ENCODE results near the gene TGFBR1.
A peak's percentile ranks its signal among the peaks of the same experiment; 100 is the strongest.
"Not testable (repeated sequence)": the region's sequence is repeated elsewhere in the genome, so short reads cannot be mapped to it uniquely, and the experiment has no call there.

Gene TGFBR1

GRCh38 chr9:99092643-99093491 lies 12.0 kb upstream of the TGFBR1 start:
- DNase-seq (ENCODE audit: insufficient read length, low spot score): no peak
- TF ChIP-seq POLR2A (IDR thresholded peaks at IDR 0.05; ENCODE audit: low read depth, low read length): no peak
- TF ChIP-seq POU2F2 (IDR thresholded peaks at IDR 0.05; ENCODE audit: low read depth, low read length): no peak
- TF ChIP-seq SPI1 (IDR thresholded peaks at IDR 0.05; ENCODE audit: low read depth, low read length): no peak
- TF ChIP-seq POLR2AphosphoS5 (IDR thresholded peaks at IDR 0.05; ENCODE audit: low read depth, low read length): no peak
- TF ChIP-seq PAX5 (IDR thresholded peaks at IDR 0.05; ENCODE audit: insufficient read depth, low read length, severe bottlenecking): no peak
- TF ChIP-seq TAF1 (IDR thresholded peaks at IDR 0.05; ENCODE audit: low read depth, low read length): no peak
- no peak for FAIRE-seq

- TF ChIP-seq PAX5 (IDR thresholded peaks at IDR 0.05; ENCODE audit: insufficient read depth, low read length, severe bottlenecking): no peak
- TF ChIP-seq SPI1 (IDR thresholded peaks at IDR 0.05; ENCODE audit: low read depth, low read length): no peak
- no peak for TF ChIP-seq POU2F2 (IDR thresholded peaks at IDR 0.05; ENCODE audit: low read depth, low read length)
- TF ChIP-seq TAF1 (IDR thresholded peaks at IDR 0.05; ENCODE audit: low read depth, low read length): no peak
- no peak for TF ChIP-seq POLR2AphosphoS5 (IDR thresholded peaks at IDR 0.05; ENCODE audit: low read depth, low read length)
- TF ChIP-seq POLR2A (IDR thresholded peaks at IDR 0.05; ENCODE audit: low read depth, low read length): no peak
- FAIRE-seq (peak; percentile 61), DNase-seq (ENCODE audit: insufficient read length, low spot score) (no peak)
Measured at GRCh38 chr9:99093492-99093791, 11.5 kb upstream of the TGFBR1 start.

DNA sequence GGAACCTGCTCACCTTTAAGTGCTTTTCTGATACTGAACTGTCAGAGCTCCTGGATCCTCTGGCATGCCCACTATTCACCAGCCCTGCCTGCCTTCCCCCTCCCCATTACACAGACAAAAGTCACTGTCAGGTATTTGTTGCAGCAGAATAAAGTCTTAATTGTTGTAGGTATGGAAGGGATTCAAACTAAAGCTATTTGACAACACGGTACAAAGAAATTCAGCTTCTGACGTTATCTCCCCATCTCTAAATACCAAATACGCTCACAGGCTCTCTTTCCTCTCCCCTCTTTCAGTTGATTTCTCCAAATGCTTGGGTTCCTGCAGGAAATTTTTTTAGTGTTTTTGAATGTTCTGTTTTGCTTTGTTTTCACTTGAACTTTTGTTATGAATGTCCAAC lies 9.3 kb upstream of the TGFBR1 start:
- FAIRE-seq: no peak
- DNase-seq (ENCODE audit: insufficient read length, low spot score): no peak
- TF ChIP-seq POLR2AphosphoS5 (IDR thresholded peaks at IDR 0.05; ENCODE audit: low read depth, low read length): no peak

DNA sequence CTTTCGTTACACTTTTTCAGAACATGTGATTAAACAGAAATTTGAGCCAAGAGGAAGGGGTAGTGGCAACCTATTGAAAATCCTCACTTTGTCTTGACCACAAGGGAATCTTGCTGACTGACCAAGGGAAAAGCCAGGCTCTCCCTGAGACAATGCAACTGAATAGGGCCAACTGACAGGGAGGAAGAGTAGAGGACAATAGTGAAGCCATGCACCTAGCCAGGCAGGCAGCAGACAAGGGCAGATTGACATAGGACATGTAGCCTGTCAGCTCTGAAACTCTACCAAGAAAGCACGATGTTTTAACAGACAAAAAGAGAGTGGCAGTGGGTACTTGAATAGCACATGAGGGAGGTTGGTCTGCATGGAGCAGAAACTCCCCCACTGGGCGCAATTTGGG lies 8.5 kb upstream of the TGFBR1 start:
- no peak for DNase-seq (ENCODE audit: insufficient read length, low spot score)
- TF ChIP-seq TAF1 (IDR thresholded peaks at IDR 0.05; ENCODE audit: low read depth, low read length): no peak
- no peak for TF ChIP-seq PAX5 (IDR thresholded peaks at IDR 0.05; ENCODE audit: insufficient read depth, low read length, severe bottlenecking)
- no peak for TF ChIP-seq POU2F2 (IDR thresholded peaks at IDR 0.05; ENCODE audit: low read depth, low read length)
- no peak for TF ChIP-seq POLR2A (IDR thresholded peaks at IDR 0.05; ENCODE audit: low read depth, low read length)
- no peak for TF ChIP-seq SPI1 (IDR thresholded peaks at IDR 0.05; ENCODE audit: low read depth, low read length)
- TF ChIP-seq POLR2AphosphoS5 (IDR thresholded peaks at IDR 0.05; ENCODE audit: low read depth, low read length): no peak
- no peak for FAIRE-seq

DNA sequence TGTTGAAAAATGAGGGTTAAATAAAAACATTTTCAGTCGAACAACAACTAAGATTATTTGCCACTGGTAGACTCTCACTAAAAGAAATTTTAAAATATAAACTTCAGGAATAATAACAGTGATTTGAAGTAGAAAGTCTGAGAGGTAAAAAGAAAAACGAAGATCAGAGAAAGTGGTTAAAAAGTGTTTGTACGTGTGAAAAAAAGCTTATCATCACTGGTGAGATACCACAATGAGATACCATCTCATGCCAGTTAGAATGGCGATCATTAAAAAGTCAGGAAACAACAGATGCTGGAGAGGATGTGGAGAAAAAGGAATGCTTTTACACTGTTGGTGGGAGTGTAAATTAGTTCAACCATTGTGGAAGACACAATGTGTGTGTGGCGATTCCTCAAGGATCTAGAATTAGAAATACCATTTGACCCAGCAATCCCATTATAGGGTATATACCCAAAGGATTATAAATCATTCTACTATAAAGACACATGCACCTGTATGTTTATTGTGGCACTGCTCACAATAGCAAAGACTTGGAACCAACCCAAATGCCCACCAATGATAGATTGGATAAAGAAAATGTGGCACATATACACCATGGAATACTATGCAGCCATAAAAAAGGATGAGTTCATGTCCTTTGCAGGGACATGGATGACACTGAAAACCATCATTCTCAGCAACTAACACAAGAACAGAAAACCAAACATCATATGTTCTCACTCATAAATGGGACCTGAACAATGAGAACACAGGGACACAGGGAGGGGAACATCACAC lies 4.9 kb upstream of the TGFBR1 start:
- not testable (repeated sequence) for DNase-seq (ENCODE audit: insufficient read length, low spot score); FAIRE-seq

DNA sequence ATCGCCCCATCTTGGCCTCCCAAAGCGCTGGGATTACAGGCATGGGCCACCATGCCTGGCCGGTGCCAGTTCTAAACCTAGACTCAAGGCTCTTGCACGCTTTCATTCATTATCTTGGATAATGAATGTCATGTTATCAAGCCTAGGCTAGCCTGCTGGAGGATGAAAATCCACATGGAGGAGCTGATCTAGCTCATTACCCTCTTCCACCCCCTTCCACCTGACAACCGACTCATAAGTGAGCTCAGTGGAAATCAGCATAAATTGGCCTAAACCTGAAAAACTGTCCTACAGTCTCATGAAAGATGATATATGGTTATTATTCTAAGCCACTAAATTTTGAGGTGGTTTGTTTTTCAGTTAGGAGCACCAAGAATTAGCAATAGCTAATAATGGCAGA lies 3.6 kb upstream of the TGFBR1 start:
- DNase-seq (ENCODE audit: insufficient read length, low spot score): no peak
- no peak for FAIRE-seq
- TF ChIP-seq POLR2A (IDR thresholded peaks at IDR 0.05; ENCODE audit: low read depth, low read length) (no peak), SPI1 (IDR thresholded peaks at IDR 0.05; ENCODE audit: low read depth, low read length) (no peak), TAF1 (IDR thresholded peaks at IDR 0.05; ENCODE audit: low read depth, low read length) (no peak), POLR2AphosphoS5 (IDR thresholded peaks at IDR 0.05; ENCODE audit: low read depth, low read length) (no peak), POU2F2 (IDR thresholded peaks at IDR 0.05; ENCODE audit: low read depth, low read length) (no peak), PAX5 (IDR thresholded peaks at IDR 0.05; ENCODE audit: insufficient read depth, low read length, severe bottlenecking) (no peak)

DNA sequence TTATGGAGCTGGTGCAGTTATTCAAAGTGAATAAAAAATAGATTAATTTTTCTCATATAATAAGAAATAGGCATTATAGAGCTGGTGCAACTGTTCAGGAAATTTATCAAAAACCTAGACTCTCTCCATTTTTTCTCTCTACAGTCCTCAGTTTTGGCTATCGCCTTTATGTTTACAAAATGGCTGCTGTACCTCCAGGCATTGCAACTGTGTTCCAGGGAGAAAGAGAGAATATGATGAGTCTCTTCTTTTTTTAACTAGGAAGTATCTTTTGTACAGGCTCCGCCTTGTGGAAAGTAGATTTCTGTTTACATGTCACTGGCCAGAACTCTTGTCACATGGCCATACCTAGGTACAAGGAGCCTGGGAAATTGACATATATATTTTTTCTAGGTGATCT lies 3.1 kb upstream of the TGFBR1 start:
- no peak for DNase-seq (ENCODE audit: insufficient read length, low spot score)
- TF ChIP-seq SPI1 (IDR thresholded peaks at IDR 0.05; ENCODE audit: low read depth, low read length) (no peak), TAF1 (IDR thresholded peaks at IDR 0.05; ENCODE audit: low read depth, low read length) (no peak), POLR2AphosphoS5 (IDR thresholded peaks at IDR 0.05; ENCODE audit: low read depth, low read length) (no peak), POU2F2 (IDR thresholded peaks at IDR 0.05; ENCODE audit: low read depth, low read length) (no peak), POLR2A (IDR thresholded peaks at IDR 0.05; ENCODE audit: low read depth, low read length) (no peak), PAX5 (IDR thresholded peaks at IDR 0.05; ENCODE audit: insufficient read depth, low read length, severe bottlenecking) (no peak)
- no peak for FAIRE-seq

DNA sequence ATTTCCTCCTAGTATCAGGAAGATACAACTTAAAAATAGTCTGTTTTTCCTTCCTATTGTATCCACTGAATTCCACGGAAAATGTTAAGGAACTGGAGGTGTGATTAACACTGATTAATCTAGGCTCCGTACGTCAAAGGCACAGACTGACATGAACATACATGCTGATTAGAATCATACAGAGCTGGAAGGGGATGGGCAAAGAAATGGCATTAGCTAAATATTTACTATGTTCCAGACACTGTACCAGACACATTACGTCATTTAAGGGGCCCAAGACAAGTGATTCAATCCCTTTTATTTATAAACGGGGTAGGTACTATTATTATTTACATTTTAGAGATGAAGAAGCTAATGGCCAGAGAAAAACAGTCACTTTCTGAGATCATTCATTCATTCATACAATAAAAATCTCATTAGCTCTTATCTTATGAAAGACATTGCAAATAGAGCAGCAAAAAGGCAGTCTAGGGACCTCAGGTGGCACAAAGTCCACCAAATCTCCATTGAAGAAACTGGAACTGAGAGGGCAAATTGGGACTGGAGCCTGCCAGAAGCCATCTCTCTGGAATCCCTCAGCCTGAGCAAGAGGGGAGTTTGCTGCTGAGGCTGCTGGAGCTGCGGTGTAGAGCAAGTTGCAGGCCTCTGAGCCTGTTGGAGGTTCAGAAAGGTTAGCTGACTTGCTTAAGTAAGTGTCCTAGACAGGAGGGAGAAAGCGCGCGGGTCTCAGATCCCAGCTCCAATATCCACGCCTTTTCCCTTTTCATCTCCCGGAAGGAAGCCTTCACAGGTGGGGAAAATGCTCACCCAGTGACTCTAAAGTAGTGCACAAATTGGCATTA lies 1.6 kb upstream of the TGFBR1 start:
- FAIRE-seq: no peak

DNA sequence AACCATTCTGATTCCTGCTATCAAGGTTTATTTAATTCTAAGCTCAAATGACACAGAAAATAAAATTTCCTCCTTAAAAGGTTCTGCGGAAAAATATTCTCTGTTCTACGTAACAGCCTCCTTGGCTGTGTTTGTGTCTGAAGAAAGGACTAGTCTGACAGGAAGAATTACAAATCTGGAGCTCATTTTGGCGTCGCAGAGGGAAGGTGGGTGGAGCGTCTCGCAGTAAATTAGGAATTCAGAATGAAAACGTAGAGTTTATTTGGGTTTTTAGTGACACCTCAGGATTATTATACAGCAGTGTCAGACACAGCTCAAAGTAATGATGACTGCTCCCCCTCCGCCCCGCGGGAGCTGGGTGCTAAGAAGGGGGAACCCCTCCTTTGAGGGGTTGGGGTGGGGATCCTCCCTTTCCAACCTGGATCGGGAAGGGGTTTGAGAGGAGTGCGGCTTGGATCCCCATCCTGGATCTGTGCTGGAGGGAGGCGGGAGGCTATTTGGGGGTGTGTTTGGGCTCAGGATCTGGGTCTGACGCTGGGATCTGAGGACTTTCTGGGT lies 933 bp upstream of the TGFBR1 start:
- FAIRE-seq (no peak), DNase-seq (ENCODE audit: insufficient read length, low spot score) (no peak)
- TF ChIP-seq POLR2A (IDR thresholded peaks at IDR 0.05; ENCODE audit: low read depth, low read length): no peak
- TF ChIP-seq POU2F2 (IDR thresholded peaks at IDR 0.05; ENCODE audit: low read depth, low read length): no peak
- TF ChIP-seq TAF1 (IDR thresholded peaks at IDR 0.05; ENCODE audit: low read depth, low read length): no peak
- no peak for TF ChIP-seq POLR2AphosphoS5 (IDR thresholded peaks at IDR 0.05; ENCODE audit: low read depth, low read length)
- TF ChIP-seq SPI1 (IDR thresholded peaks at IDR 0.05; ENCODE audit: low read depth, low read length): no peak
- TF ChIP-seq PAX5 (IDR thresholded peaks at IDR 0.05; ENCODE audit: insufficient read depth, low read length, severe bottlenecking): no peak

More for the DNA sequence above, 1.6 kb upstream of the TGFBR1 start:
- no peak for DNase-seq (ENCODE audit: insufficient read length, low spot score)
- TF ChIP-seq POLR2A (IDR thresholded peaks at IDR 0.05; ENCODE audit: low read depth, low read length) (no peak), POLR2AphosphoS5 (IDR thresholded peaks at IDR 0.05; ENCODE audit: low read depth, low read length) (no peak), PAX5 (IDR thresholded peaks at IDR 0.05; ENCODE audit: insufficient read depth, low read length, severe bottlenecking) (no peak), SPI1 (IDR thresholded peaks at IDR 0.05; ENCODE audit: low read depth, low read length) (no peak), TAF1 (IDR thresholded peaks at IDR 0.05; ENCODE audit: low read depth, low read length) (no peak), POU2F2 (IDR thresholded peaks at IDR 0.05; ENCODE audit: low read depth, low read length) (no peak)
